ENCODE data around the gene ENPP1. TPM values are rescaled to one million over a fixed set of nuclear protein-coding genes. Genes with fewer than 3 reads are reported as not detected.

Gene ENPP1
- total RNA-seq, 1 donor from 2014 or later: 8.1 TPM

GRCh38 chr6:131763749-131764148, 44.1 kb upstream of the ENPP1 start:
- Mint-ChIP-seq H3K9me3 (ENCODE audit: low read depth) (peaks cover 5% of the 10 kb centered on the region), H3K4me1 (ENCODE audit: low read depth) (peaks cover 20% of the 10 kb centered on the region), H3K4me3 (ENCODE audit: unreplicated experiment) (no peak overlapping the region), H3K27me3 (ENCODE audit: low read depth) (peaks cover 2% of the 10 kb centered on the region), H3K36me3 (ENCODE audit: low read depth) (peaks cover 2% of the 10 kb centered on the region), H3K27ac (ENCODE audit: unreplicated experiment) (no peak overlapping the region)
- TF ChIP-seq CTCF (IDR thresholded peaks at IDR 0.05): no peak
- DNase-seq (ENCODE audit: low spot score): no peak

GRCh38 chr6:131764350-131764749, 43.5 kb upstream of the ENPP1 start:
- DNase-seq (ENCODE audit: low spot score): no peak
- H3K4me1 Mint-ChIP-seq (ENCODE audit: low read depth): peaks cover 20% of the 10 kb centered on the region
- H3K27ac Mint-ChIP-seq (ENCODE audit: unreplicated experiment): no peak overlapping the region
- no peak for TF ChIP-seq CTCF (IDR thresholded peaks at IDR 0.05)
- H3K36me3 Mint-ChIP-seq (ENCODE audit: low read depth): peaks cover 2% of the 10 kb centered on the region
- H3K4me3 Mint-ChIP-seq (ENCODE audit: unreplicated experiment): no peak overlapping the region
- peaks cover 5% of the 10 kb centered on the region for H3K9me3 Mint-ChIP-seq (ENCODE audit: low read depth)
- peaks cover 2% of the 10 kb centered on the region for H3K27me3 Mint-ChIP-seq (ENCODE audit: low read depth)

GRCh38 chr6:131765081-131765803, 42.6 kb upstream of the ENPP1 start:
- Mint-ChIP-seq H3K27ac (ENCODE audit: unreplicated experiment) (no peak overlapping the region), H3K4me1 (ENCODE audit: low read depth) (peaks cover 14% of the 10 kb centered on the region), H3K27me3 (ENCODE audit: low read depth) (peaks cover 2% of the 10 kb centered on the region), H3K9me3 (ENCODE audit: low read depth) (peaks cover 5% of the 10 kb centered on the region), H3K36me3 (ENCODE audit: low read depth) (peaks cover 2% of the 10 kb centered on the region), H3K4me3 (ENCODE audit: unreplicated experiment) (no peak overlapping the region)
- no peak for TF ChIP-seq CTCF (IDR thresholded peaks at IDR 0.05)
- no peak for DNase-seq (ENCODE audit: low spot score)

- Mint-ChIP-seq H3K36me3 (ENCODE audit: low read depth) (peaks cover 2% of the 10 kb centered on the region), H3K4me1 (ENCODE audit: low read depth) (peaks cover 13% of the 10 kb centered on the region), H3K9me3 (ENCODE audit: low read depth) (peaks cover 5% of the 10 kb centered on the region), H3K27ac (ENCODE audit: unreplicated experiment) (no peak overlapping the region), H3K4me3 (ENCODE audit: unreplicated experiment) (no peak overlapping the region), H3K27me3 (ENCODE audit: low read depth) (peaks cover 2% of the 10 kb centered on the region)
- TF ChIP-seq CTCF (IDR thresholded peaks at IDR 0.05): no peak
- no peak for DNase-seq (ENCODE audit: low spot score)
Measured at GRCh38 chr6:131765804-131766135, 42.0 kb upstream of the ENPP1 start.

DNA sequence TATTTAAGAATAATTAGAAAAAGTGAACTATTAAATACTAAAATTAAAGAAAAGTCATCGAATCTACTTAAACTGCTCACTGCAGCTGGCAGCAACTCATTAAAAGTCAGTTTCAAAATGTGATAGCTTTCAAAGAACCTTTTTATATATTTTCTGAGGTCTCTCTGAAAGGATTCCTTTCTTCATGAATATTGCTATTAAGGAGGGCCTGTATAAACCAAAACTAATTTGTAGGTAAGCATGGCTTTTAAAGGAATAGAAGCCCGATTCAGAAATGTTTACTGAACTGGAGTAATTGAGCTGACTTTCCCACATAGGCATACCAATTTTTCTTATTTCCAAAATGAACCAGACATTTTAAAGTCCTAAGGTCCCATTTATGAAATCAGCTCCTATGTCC, 41.2 kb upstream of the ENPP1 start:
- Mint-ChIP-seq H3K9me3 (ENCODE audit: low read depth) (peaks cover 5% of the 10 kb centered on the region), H3K27ac (ENCODE audit: unreplicated experiment) (no peak overlapping the region), H3K36me3 (ENCODE audit: low read depth) (peaks cover 2% of the 10 kb centered on the region), H3K4me3 (ENCODE audit: unreplicated experiment) (no peak overlapping the region), H3K4me1 (ENCODE audit: low read depth) (peaks cover 13% of the 10 kb centered on the region), H3K27me3 (ENCODE audit: low read depth) (peaks cover 2% of the 10 kb centered on the region)
- no peak for TF ChIP-seq CTCF (IDR thresholded peaks at IDR 0.05)
- DNase-seq (ENCODE audit: low spot score): no peak

Data from chondrocyte (in vitro differentiated cells).